Gastroesophageal sphincter (tissue), 3 donors: ENCODE measurements around the gene KCNMA1.

Experiments
- CTCF ChIP-seq, 4 experiments: fragments of 200-600 bp in 2 of 4; fragments of 450-650 bp in 2 of 4; sonication (generic) in 1 of 4; IDR thresholded peaks; one replicate each; pipeline ENCODE4 v1.5.1; 2017 to 2019; ENCODE audit warnings: antibody characterized with exemption in 4 of 4, mild to moderate bottlenecking in 2 of 4, moderate library complexity in 2 of 4
- EP300 ChIP-seq: sonication (generic); formaldehyde crosslinking; IDR thresholded peaks from one replicate; pipeline ENCODE4 v1.6.1; 2017; ENCODE audit warnings: antibody characterized with exemption, mild to moderate bottlenecking
- POLR2A ChIP-seq, 2 donors: fragments of 450-650 bp; IDR thresholded peaks; one replicate each; pipeline ENCODE4 v1.6.1; 2017; ENCODE audit warnings: antibody characterized with exemption in 2 of 2, mild to moderate bottlenecking in 2 of 2, moderate library complexity in 1 of 2
- POLR2AphosphoS5 ChIP-seq: sonication (generic); formaldehyde crosslinking; IDR thresholded peaks from one replicate; pipeline ENCODE4 v1.6.1; 2017; ENCODE audit warnings: antibody characterized with exemption

GRCh38 chr10:76899490-76899889, 738.1 kb downstream of the KCNMA1 start:
- no peak for TF ChIP-seq EP300
- no peak for TF ChIP-seq CTCF (IDR thresholded peaks at IDR 0.05)
- TF ChIP-seq POLR2AphosphoS5, result no peak
- no peak for TF ChIP-seq POLR2A (IDR thresholded peaks at IDR 0.05)
